HG02610 (cell line): Measurements from ENCODE around the gene UGT1A7.
"Not testable (repeated sequence)": the region's sequence is repeated elsewhere in the genome, so short reads cannot be mapped to it uniquely, and the experiment has no call there.

ENCODE experiments used
- ATAC-seq: cut with Tn5 transposase; IDR thresholded peaks from one replicate; pipeline ENCODE4 v1.9.1; 2021; ENCODE audit warnings: mild to moderate bottlenecking, moderate library complexity; ENCODE audit not compliant: unreplicated experiment

The UGT1A7 gene

GRCh38 chr2:233680361-233681045 lies 1.2 kb upstream of the UGT1A7 start:
- no peak for ATAC-seq

- ATAC-seq = no peak
Observed at GRCh38 chr2:233684640-233685039, 2.9 kb downstream of the UGT1A7 start.

- ATAC-seq = no peak
Observed at GRCh38 chr2:233686928-233687327, 5.2 kb downstream of the UGT1A7 start.

DNA sequence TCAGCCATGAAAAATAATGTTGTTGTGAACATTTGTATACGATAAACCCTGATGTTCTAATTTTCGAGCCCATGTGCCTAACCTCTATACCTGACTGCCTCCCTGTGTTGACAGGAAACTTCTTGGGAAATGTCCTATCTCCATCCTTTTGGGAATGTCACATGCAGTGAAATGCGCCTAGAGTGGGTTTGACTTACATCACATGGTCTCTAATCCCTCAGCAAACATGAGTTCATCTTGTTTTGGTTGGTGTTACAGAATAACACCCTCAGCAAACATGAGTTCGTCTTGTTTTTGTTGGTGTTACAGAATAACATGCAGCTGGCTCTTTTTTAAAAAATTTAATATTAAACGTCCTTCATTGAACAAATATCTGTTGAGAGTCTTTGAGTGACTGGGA lies 6.6 kb downstream of the UGT1A7 start:
- ATAC-seq = no peak

DNA sequence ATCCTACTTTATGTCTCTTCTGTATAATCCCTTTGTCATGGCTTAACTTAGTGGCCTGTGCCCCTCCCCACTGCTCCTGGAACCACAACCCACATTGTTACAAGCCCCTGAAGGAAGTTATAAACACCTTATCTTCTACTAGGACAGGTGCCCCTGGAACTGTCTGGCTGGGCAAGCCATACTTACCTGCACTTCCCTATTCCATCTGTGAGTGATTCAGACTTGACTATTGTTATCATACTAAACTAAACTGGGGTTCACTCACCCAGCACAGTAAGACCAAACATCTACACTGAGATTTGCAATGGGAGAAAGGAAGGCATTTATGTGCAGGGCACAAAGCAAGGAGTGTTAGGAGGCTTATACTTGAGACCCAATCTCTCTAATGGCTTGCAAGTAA lies 7.3 kb downstream of the UGT1A7 start:
- no peak for ATAC-seq

DNA sequence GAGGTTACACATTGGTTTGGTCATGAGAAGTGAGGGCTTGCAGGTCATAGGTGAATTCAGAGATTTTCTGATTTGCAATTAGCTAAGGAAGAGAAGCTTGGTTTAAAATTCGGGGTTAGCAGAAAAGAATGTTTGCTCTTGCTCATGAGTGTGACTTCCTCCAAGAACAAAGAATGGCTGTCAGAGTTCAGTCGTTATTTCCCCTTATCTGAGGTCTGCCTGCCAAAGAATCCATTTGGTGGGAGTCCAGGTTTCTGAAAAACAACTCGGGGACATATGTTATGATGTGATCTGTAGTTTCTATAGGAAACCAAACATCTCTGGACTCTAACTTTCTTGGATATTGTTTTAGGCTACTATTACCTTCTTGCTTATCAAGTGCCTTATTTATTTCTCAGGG lies 7.8 kb downstream of the UGT1A7 start:
- no peak for ATAC-seq

GRCh38 chr2:233690444-233690843 lies 8.7 kb downstream of the UGT1A7 start:
- no peak for ATAC-seq

- ATAC-seq = no peak
Observed at GRCh38 chr2:233691443-233692433, 10.0 kb downstream of the UGT1A7 start.

DNA sequence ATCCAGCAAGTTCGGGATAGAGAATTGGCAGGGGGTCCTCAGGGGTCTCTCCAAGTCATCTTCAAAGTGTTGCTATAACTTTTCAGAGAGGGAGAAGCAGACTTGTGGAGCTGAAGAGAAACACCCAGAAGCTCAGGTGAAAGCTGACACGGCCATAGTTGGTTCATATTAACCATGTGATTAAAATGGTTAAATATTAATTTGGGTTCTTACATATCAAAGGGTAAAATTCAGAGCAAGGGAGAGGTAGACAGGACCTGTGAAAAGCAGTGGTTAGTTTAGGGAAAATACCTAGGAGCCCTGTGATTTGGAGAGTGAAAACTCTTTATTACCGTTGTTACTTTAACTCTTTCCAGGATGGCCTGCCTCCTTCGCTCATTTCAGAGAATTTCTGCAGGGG lies 10.9 kb downstream of the UGT1A7 start, which contains the start of gene UGT1A6:
UGT1A6 (plus strand) TSS at position 243 of the 400 bp plus-strand sequence; CDS start at position 358, 115 bp downstream.
- no peak for ATAC-seq

DNA sequence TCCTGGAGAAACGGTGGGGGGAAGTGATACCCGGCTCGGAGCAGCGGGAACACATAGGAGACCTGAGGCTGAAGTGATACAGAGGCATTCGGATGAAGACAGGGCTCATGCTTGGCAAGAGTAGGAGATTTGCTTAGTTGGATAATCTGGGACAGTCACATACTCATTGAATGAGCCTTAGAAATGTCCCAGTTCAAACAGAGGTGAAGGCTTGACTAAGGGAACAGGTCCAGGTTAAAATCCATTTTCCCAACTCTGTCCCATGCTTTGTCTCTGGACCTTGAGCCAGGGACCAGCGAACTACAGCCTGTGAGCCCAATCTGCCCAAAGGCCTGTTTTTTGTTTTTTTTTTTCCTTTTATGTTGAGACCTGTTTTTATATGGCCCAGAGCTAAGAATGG lies 12.3 kb downstream of the UGT1A7 start:
- ATAC-seq = no peak

DNA sequence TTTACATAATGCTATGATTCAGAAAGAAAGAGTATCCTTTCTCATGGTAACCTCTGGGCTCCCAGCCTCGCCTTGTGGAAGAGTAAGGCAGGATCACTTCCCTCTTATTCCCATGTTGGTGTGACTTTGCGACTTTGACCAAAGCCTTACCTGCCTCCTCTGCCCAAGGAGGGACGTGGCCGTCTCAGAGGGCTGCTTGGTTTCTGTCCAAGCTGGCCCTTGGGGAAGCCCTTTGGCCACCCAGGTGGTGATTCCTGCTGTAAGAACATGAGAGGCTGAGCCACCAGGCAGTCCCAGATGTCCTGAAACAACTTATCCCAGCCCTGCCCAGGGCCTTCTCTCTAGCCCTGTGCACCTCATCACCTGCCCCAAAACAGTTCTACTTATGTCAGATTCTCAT lies 17.0 kb downstream of the UGT1A7 start:
- no peak for ATAC-seq

DNA sequence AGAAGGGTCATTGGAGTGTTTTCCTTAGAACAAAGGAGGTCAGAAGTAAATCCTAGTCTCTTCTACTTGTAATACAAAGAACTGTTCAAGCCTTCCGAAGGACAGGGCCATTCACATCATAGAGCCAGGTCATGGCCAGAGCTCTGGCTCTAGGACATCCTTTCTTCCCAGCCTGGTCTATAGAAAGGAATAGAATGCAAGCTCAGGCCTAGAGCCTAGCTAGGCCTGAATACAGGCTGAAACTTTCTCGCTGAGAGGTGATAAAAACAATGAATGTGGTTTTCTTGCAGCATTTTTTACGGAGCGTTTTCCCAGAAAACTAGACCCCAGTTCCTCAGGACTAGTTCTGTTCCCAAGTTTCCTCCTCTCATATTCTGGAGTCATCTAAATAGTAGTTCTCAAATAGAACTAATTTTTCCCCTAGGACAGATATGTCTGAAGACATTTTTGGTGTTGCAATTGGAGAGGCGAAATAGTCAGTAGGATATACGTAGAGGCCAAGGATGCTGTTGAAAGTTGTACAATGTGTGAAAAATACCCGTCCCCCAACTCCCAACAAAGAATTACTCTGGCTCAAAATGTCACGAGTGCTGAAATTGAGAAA lies 17.8 kb downstream of the UGT1A7 start:
- no peak for ATAC-seq

GRCh38 chr2:233700028-233700635 lies 18.4 kb downstream of the UGT1A7 start:
- no peak for ATAC-seq

- ATAC-seq = not testable (repeated sequence)
Observed at GRCh38 chr2:233700842-233701241, 19.1 kb downstream of the UGT1A7 start.

DNA sequence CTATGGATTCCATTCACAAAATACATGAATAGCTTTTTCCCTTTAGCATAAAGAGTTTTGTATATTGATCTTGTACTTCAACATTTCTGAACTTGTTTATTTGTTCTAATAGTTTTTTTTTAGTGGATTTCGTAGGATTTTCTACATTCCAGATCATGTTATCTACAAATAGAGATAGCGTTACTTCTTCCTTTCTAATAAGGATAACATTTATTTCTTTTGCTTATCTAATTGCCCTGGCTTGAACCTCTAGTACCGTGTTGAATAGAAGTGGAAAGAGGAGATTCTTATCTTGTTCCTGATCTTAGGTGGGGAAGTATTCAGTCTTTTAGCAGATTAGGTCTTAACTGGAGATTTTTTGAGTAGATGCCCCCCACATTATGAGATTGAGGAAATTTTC lies 20.5 kb downstream of the UGT1A7 start:
- ATAC-seq = no peak

DNA sequence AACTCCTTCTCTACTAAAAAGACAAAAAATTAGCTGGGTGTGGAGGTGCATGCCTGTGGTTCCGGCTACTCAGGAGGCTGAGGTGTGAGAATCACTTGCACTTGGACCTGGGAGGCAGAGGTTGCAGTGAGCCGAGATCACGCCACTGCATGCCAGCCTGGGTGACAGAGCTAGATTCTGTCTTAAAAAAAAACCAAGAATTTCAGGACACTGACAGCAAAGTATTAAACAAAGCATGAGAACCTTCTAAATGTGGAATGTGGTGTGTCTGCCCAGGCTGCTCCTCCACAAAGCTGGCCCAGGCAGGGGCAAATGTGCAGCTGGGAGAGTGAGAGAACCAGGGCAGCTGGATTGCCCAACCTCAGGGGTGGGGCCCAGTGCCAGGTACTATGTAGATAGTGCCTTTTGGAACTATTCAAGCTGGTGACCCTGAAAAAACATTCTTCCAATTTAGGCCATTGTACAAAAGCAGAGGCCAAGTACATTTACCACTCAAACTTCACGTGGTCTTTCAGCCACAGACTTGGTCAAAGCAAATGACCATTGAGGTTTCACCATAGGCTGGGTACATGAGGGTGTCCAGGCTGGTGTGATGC lies 24.3 kb downstream of the UGT1A7 start:
- ATAC-seq = no peak

GRCh38 chr2:233706720-233707119 lies 25.0 kb downstream of the UGT1A7 start:
- ATAC-seq = no peak

DNA sequence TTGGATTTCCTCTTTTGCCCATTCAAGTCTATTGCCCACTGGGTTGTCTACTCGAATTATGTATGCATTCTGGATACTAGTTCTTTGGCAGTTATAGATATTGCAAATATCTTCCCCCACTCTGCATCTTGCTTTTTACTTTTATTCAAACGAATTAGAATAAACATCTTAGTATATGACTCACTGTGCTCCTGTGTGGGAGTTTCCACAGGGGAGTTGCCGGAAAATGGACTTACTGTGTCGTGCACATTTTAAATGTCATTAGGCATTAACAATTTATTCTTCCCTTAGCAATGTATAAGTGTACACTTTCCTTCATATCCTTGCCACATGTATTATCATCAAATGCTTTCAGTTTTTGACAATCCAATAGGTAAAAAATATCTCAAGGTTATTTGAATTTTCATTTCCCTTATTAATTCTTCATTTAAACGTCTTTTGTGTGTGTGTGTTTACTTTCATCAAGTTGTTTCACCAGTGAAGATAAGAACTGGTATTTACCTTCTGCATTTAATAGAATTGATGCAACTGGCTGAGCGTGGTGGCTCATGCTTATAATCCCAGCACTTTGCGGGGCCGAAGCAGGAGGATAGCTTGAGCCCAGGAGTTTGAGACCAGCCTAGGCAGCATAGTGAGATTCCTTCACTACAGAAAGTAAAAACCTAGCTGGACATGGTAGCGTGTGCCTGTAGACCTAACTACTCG lies 26.4 kb downstream of the UGT1A7 start:
- ATAC-seq = no peak

- ATAC-seq = no peak
Observed at GRCh38 chr2:233708942-233709341, 27.2 kb downstream of the UGT1A7 start.
